Measurements from ENCODE around the gene F7. TPM values are rescaled to one million over a fixed set of nuclear protein-coding genes. Genes with fewer than 3 reads are reported as not detected.
"Not testable (repeated sequence)": the region's sequence is repeated elsewhere in the genome, so short reads cannot be mapped to it uniquely, and the experiment has no call there.

The F7 gene
- total RNA-seq, 1 donor from 2014 or later, result 1.0 TPM

GRCh38 chr13:113097651-113098050 lies 7.9 kb upstream of the F7 start:
- TF ChIP-seq CTCF (conservative IDR thresholded peaks at IDR 0.05), result no peak
- H3K9me3 Mint-ChIP-seq, result no peaks in the 10 kb centered on the region
- H3K36me3 Mint-ChIP-seq (ENCODE audit: low read depth), result no peaks in the 10 kb centered on the region
- DNase-seq (ENCODE audit: low read depth, low spot score), result no peak
- peaks cover 7% of the 10 kb centered on the region for H3K27me3 Mint-ChIP-seq (ENCODE audit: low read depth)
- H3K4me3 Mint-ChIP-seq, result peak overlapping the region; percentile 60
- H3K27ac Mint-ChIP-seq (ENCODE audit: unreplicated experiment), result no peak overlapping the region
- peaks cover 15% of the 10 kb centered on the region for H3K4me1 Mint-ChIP-seq

GRCh38 chr13:113098162-113098732 lies 7.3 kb upstream of the F7 start:
- Mint-ChIP-seq H3K4me1 (peaks cover 18% of the 10 kb centered on the region), H3K9me3 (no peaks in the 10 kb centered on the region), H3K27me3 (ENCODE audit: low read depth) (peaks cover 10% of the 10 kb centered on the region), H3K4me3 (peak overlapping the region; percentile 60), H3K36me3 (ENCODE audit: low read depth) (no peaks in the 10 kb centered on the region), H3K27ac (ENCODE audit: unreplicated experiment) (peak overlapping the region; percentile 81)
- TF ChIP-seq CTCF (conservative IDR thresholded peaks at IDR 0.05), result no peak
- DNase-seq (ENCODE audit: low read depth, low spot score), result peak; percentile 29

- peaks cover 10% of the 10 kb centered on the region for H3K27me3 Mint-ChIP-seq (ENCODE audit: low read depth)
- no peak overlapping the region for H3K27ac Mint-ChIP-seq (ENCODE audit: unreplicated experiment)
- TF ChIP-seq CTCF (conservative IDR thresholded peaks at IDR 0.05), result no peak
- no peak overlapping the region for H3K4me3 Mint-ChIP-seq
- no peaks in the 10 kb centered on the region for H3K36me3 Mint-ChIP-seq (ENCODE audit: low read depth)
- H3K9me3 Mint-ChIP-seq, result no peaks in the 10 kb centered on the region
- peaks cover 18% of the 10 kb centered on the region for H3K4me1 Mint-ChIP-seq
- no peak for DNase-seq (ENCODE audit: low read depth, low spot score)
Observed at GRCh38 chr13:113099142-113099541, 6.4 kb upstream of the F7 start.

- peaks cover 18% of the 10 kb centered on the region for H3K4me1 Mint-ChIP-seq
- not testable (repeated sequence) for H3K36me3 Mint-ChIP-seq (ENCODE audit: low read depth); H3K27ac Mint-ChIP-seq (ENCODE audit: unreplicated experiment); H3K9me3 Mint-ChIP-seq; DNase-seq (ENCODE audit: low read depth, low spot score); H3K4me3 Mint-ChIP-seq
- peaks cover 12% of the 10 kb centered on the region for H3K27me3 Mint-ChIP-seq (ENCODE audit: low read depth)
Observed at GRCh38 chr13:113102302-113102701, 3.3 kb upstream of the F7 start.

- Mint-ChIP-seq H3K27ac (ENCODE audit: unreplicated experiment) (peak overlapping the region; percentile 5), H3K36me3 (ENCODE audit: low read depth) (no peaks in the 10 kb centered on the region), H3K9me3 (no peaks in the 10 kb centered on the region), H3K4me1 (peaks cover 18% of the 10 kb centered on the region), H3K4me3 (peak overlapping the region; percentile 8), H3K27me3 (ENCODE audit: low read depth) (peaks cover 12% of the 10 kb centered on the region)
- no peak for DNase-seq (ENCODE audit: low read depth, low spot score)
- TF ChIP-seq CTCF (conservative IDR thresholded peaks at IDR 0.05), result no peak
Observed at GRCh38 chr13:113102727-113103126, 2.9 kb upstream of the F7 start.

GRCh38 chr13:113103646-113104045 lies 1.9 kb upstream of the F7 start:
- Mint-ChIP-seq H3K4me3 (no peak overlapping the region), H3K36me3 (ENCODE audit: low read depth) (no peaks in the 10 kb centered on the region), H3K9me3 (no peaks in the 10 kb centered on the region), H3K27me3 (ENCODE audit: low read depth) (peaks cover 10% of the 10 kb centered on the region), H3K27ac (ENCODE audit: unreplicated experiment) (no peak overlapping the region), H3K4me1 (peaks cover 9% of the 10 kb centered on the region)
- TF ChIP-seq CTCF (conservative IDR thresholded peaks at IDR 0.05), result no peak
- no peak for DNase-seq (ENCODE audit: low read depth, low spot score)
